GM12864 (cell line): ENCODE data around the gene HSPB2.

Experiments
- DNase-seq: peaks from one replicate; pipeline ENCODE4 v3.0.0-alpha.2; 2011; ENCODE audit warnings: low read depth
- H3K4me3 ChIP-seq: 2 replicates; pipeline ENCODE4 v1.5.1; 2011; ENCODE audit warnings: mild to moderate bottlenecking, low read depth, low read length, control low read depth
- CTCF ChIP-seq: IDR thresholded peaks from 2 replicates; pipeline ENCODE4 v1.5.1; 2011; ENCODE audit warnings: low read depth, mild to moderate bottlenecking, moderate library complexity, low read length, control low read depth, inconsistent platforms; ENCODE audit errors: missing control alignments

The HSPB2 gene

GRCh38 chr11:111939836-111940604, 27.5 kb downstream of the HSPB2 start:
- TF ChIP-seq CTCF: no peak
- no peak for DNase-seq
- H3K4me3 ChIP-seq: no peak overlapping the region

- no peak overlapping the region for H3K4me3 ChIP-seq
- DNase-seq: no peak
These were observed 29.4 kb downstream of the HSPB2 start for GRCh38 chr11:111941963-111942362.

GRCh38 chr11:111942829-111943228, 30.3 kb downstream of the HSPB2 start:
- no peak for TF ChIP-seq CTCF
- no peak overlapping the region for H3K4me3 ChIP-seq
- no peak for DNase-seq

More at GRCh38 chr11:111941963-111942362, 29.4 kb downstream of the HSPB2 start:
- TF ChIP-seq CTCF: no peak

GRCh38 chr11:111944139-111944538, 31.6 kb downstream of the HSPB2 start:
- DNase-seq: no peak

GRCh38 chr11:111944651-111945051, 32.1 kb downstream of the HSPB2 start:
- H3K4me3 ChIP-seq: no peak overlapping the region
- no peak for TF ChIP-seq CTCF
- DNase-seq: no peak

More at GRCh38 chr11:111944139-111944538, 31.6 kb downstream of the HSPB2 start:
- TF ChIP-seq CTCF: no peak
- H3K4me3 ChIP-seq: no peak overlapping the region

- H3K4me3 ChIP-seq: no peak overlapping the region
- TF ChIP-seq CTCF: no peak
- DNase-seq: no peak
These were observed 32.7 kb downstream of the HSPB2 start for GRCh38 chr11:111945198-111945597.

GRCh38 chr11:111946499-111946898, 34.0 kb downstream of the HSPB2 start:
- no peak for DNase-seq
- no peak for TF ChIP-seq CTCF
- H3K4me3 ChIP-seq: no peak overlapping the region
